H9 (cell line): ENCODE data around the gene MID1. TPM values are rescaled to one million over a fixed set of nuclear protein-coding genes. Genes with fewer than 3 reads are reported as not detected.

ENCODE experiments used
- DNase-seq: peaks from one replicate; pipeline ENCODE4 v3.0.0-alpha.2; 2017
- H2AFZ ChIP-seq: one replicate; pipeline ENCODE4 v1.6.1; 2013; ENCODE audit warnings: mild to moderate bottlenecking, low read length, control low read depth, moderate library complexity
- H2AK5ac ChIP-seq: 2 replicates; pipeline ENCODE4 v1.6.1; 2013; ENCODE audit warnings: low read length, control low read depth, mixed read lengths; ENCODE audit not compliant: insufficient read length
- H2BK120ac ChIP-seq: one replicate; pipeline ENCODE4 v1.6.1; 2013; ENCODE audit warnings: low read depth, mild to moderate bottlenecking, low read length, control low read depth, inconsistent platforms; ENCODE audit not compliant: poor library complexity, severe bottlenecking
- H2BK12ac ChIP-seq: 2 replicates; pipeline ENCODE4 v1.6.1; 2013; ENCODE audit warnings: low read length, control low read depth, mixed read lengths, low read depth; ENCODE audit not compliant: insufficient read length
- H2BK15ac ChIP-seq: 2 replicates; pipeline ENCODE4 v1.6.1; 2013; ENCODE audit warnings: low read depth, low read length, control low read depth
- H2BK20ac ChIP-seq: one replicate; pipeline ENCODE4 v1.6.1; 2013; ENCODE audit warnings: low read depth, mild to moderate bottlenecking, low read length, control low read depth, inconsistent platforms; ENCODE audit not compliant: poor library complexity, severe bottlenecking
- H2BK5ac ChIP-seq: 2 replicates; pipeline ENCODE4 v1.6.1; 2013; ENCODE audit warnings: low read length, control low read depth, mixed read lengths; ENCODE audit not compliant: insufficient read length
- H3K14ac ChIP-seq: 2 replicates; pipeline ENCODE4 v1.6.1; 2013; ENCODE audit warnings: low read length, control low read depth; ENCODE audit not compliant: insufficient read depth
- H3K18ac ChIP-seq: 2 replicates; pipeline ENCODE4 v1.6.1; 2013; ENCODE audit warnings: low read depth, mild to moderate bottlenecking, mixed read lengths, low read length, control low read depth; ENCODE audit not compliant: insufficient read length
- H3K23ac ChIP-seq: 2 replicates; pipeline ENCODE4 v1.6.1; 2013; ENCODE audit warnings: low read length, control low read depth, mixed read lengths, low read depth; ENCODE audit not compliant: insufficient read length
- H3K23me2 ChIP-seq: 2 replicates; pipeline ENCODE4 v1.6.1; 2013; ENCODE audit warnings: low read depth, mild to moderate bottlenecking, mixed read lengths, low read length, control low read depth; ENCODE audit not compliant: insufficient read length, poor library complexity, severe bottlenecking
- H3K27ac ChIP-seq: 2 replicates; pipeline ENCODE4 v1.5.1; 2013; ENCODE audit warnings: low read length, control low read depth, mixed read lengths, low read depth; ENCODE audit not compliant: insufficient read length
- H3K27me3 ChIP-seq: 2 replicates; pipeline ENCODE4 v1.6.1; 2013; ENCODE audit warnings: low read length, control low read depth, inconsistent platforms; ENCODE audit not compliant: insufficient read depth
- H3K4ac ChIP-seq: 2 replicates; pipeline ENCODE4 v1.6.1; 2013; ENCODE audit warnings: low read depth, mild to moderate bottlenecking, control low read depth, inconsistent platforms, low read length, moderate library complexity
- H3K4me1 ChIP-seq: 2 replicates; pipeline ENCODE4 v1.6.1; 2013; ENCODE audit warnings: low read length, control low read depth, inconsistent platforms; ENCODE audit not compliant: insufficient read depth
- H3K4me2 ChIP-seq: 2 replicates; pipeline ENCODE4 v1.6.1; 2013; ENCODE audit warnings: low read length, control low read depth, mixed read lengths; ENCODE audit not compliant: insufficient read length, insufficient read depth
- H3K56ac ChIP-seq: 2 replicates; pipeline ENCODE4 v1.6.1; 2013; ENCODE audit warnings: low read depth, mild to moderate bottlenecking, mixed read lengths, low read length, control low read depth; ENCODE audit not compliant: insufficient read length
- H3K79me1 ChIP-seq: 2 replicates; pipeline ENCODE4 v1.6.1; 2013; ENCODE audit warnings: low read depth, mild to moderate bottlenecking, moderate library complexity, low read length, control low read depth, inconsistent platforms; ENCODE audit not compliant: insufficient read depth, poor library complexity, severe bottlenecking
- H3K79me2 ChIP-seq: 2 replicates; pipeline ENCODE4 v1.6.1; 2013; ENCODE audit warnings: low read length, control low read depth, inconsistent platforms; ENCODE audit not compliant: insufficient read depth
- H3K9ac ChIP-seq: 2 replicates; pipeline ENCODE4 v1.6.1; 2013; ENCODE audit warnings: low read length, control low read depth, mixed read lengths; ENCODE audit not compliant: insufficient read length; ENCODE audit errors: extremely low read depth
- H3K9me3 ChIP-seq: one replicate; pipeline ENCODE4 v1.6.1; 2013; ENCODE audit warnings: low read depth, low read length, inconsistent platforms; ENCODE audit not compliant: control insufficient read depth
- H3T11ph ChIP-seq: one replicate; pipeline ENCODE4 v1.6.1; 2013; ENCODE audit warnings: mild to moderate bottlenecking, low read length, control low read depth, inconsistent platforms
- H4K20me1 ChIP-seq: one replicate; pipeline ENCODE4 v1.6.1; 2013; ENCODE audit not compliant: control insufficient read depth, insufficient read length, insufficient read depth
- H4K5ac ChIP-seq: 2 replicates; pipeline ENCODE4 v1.6.1; 2013; ENCODE audit warnings: low read depth, mild to moderate bottlenecking, mixed read lengths, low read length, control low read depth; ENCODE audit not compliant: insufficient read length
- H4K8ac ChIP-seq: replicated peaks from 2 replicates; pipeline ENCODE4 v1.6.1; 2013; ENCODE audit warnings: low read length, control low read depth, mixed read lengths, low read depth; ENCODE audit not compliant: insufficient read length
- H4K91ac ChIP-seq: 2 replicates; pipeline ENCODE4 v1.6.1; 2013; ENCODE audit warnings: low read depth, mild to moderate bottlenecking, moderate library complexity, mixed read lengths, low read length, control low read depth; ENCODE audit not compliant: insufficient read length
- H3K27ac Mint-ChIP-seq, 3 experiments: 2 replicates in 2 of 3; 3 replicates in 1 of 3; pipeline ENCODE4 v1.8.0; 2020 to 2021; ENCODE audit warnings: mixed read lengths in 3 of 3, mild to moderate bottlenecking in 1 of 3, moderate library complexity in 1 of 3
- H3K27me3 Mint-ChIP-seq: 2 replicates; pipeline ENCODE4 v1.8.0; 2021; ENCODE audit warnings: low read depth, mild to moderate bottlenecking, moderate library complexity, mixed read lengths
- H3K36me3 Mint-ChIP-seq, 3 experiments: 2 replicates in 2 of 3; 3 replicates in 1 of 3; pipeline ENCODE4 v1.8.0; 2020 to 2021; ENCODE audit warnings: low read depth in 3 of 3, mixed read lengths in 3 of 3; ENCODE audit not compliant: insufficient read depth in 1 of 3
- H3K4me1 Mint-ChIP-seq, 2 experiments: 2 replicates each; pipeline ENCODE4 v1.8.0; 2020; ENCODE audit warnings: mixed read lengths in 2 of 2
- H3K4me3 Mint-ChIP-seq, 2 experiments: 2 replicates in 1 of 2; 3 replicates in 1 of 2; pipeline ENCODE4 v1.8.0; 2020 to 2021; ENCODE audit warnings: mild to moderate bottlenecking in 2 of 2, mixed read lengths in 2 of 2, moderate library complexity in 1 of 2
- H3K9me3 Mint-ChIP-seq, 2 experiments: 2 replicates in 1 of 2; 3 replicates in 1 of 2; pipeline ENCODE4 v1.8.0; 2020; ENCODE audit warnings: mild to moderate bottlenecking in 2 of 2, mixed read lengths in 2 of 2, moderate library complexity in 1 of 2
- WGBS: extraction: QIAGEN DNeasy Blood & Tissue Kit; methylation state at CpG from one replicate; pipeline ENCODE4 v1.1.7; 2013; ENCODE audit warnings: missing lambda C conversion rate, low lambda C conversion rate, mixed read lengths; ENCODE audit not compliant: insufficient read length; ENCODE audit errors: extremely low coverage; 5-methylcytosine and 5-hydroxymethylcytosine counted together
- total RNA-seq: library from RNA; stranded (reverse); gene quantifications from 2 replicates; pipeline ENCODE4 v1.2.1, GENCODE V29; 2021
- TF ChIP-seq, protein P1 (sequence below): fragments of 200-600 bp; sonication (generic); conservative IDR thresholded peaks from 3 replicates; pipeline ENCODE4 v1.8.0; 2021; ENCODE audit warnings: antibody characterized with exemption, mild to moderate bottlenecking

MID1 gene
- total RNA-seq, 1 experiment from 2014 or later = 32.9 TPM

DNA sequence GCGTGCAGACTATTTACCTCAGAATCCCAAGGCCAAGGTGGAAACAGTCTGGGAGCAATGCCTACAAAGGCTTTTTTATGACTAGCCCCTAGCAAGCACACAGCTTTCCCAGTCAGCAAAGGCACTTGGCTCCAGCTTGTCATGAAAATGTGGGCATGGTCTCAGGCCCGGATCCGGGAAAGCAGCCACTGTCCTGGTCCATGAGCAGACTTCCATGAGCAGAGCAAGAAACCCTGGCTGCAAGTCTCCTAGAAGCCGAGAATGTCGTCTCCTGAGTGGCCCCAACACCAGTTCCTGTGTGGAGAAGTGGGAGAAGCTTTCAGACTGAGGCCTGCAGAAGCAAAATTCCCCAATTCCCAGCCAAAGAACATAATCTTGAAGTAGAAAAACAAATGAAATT lies 190.5 kb downstream of the MID1 start:
- H3K27me3 Mint-ChIP-seq = peaks cover 3% of the 10 kb centered on the region
- Histone ChIP-seq H3K4me1 (no peaks in the 10 kb centered on the region), H3K14ac (no peak overlapping the region), H3K18ac (no peak overlapping the region), H3K23ac (no peak overlapping the region), H3K79me1 (no peaks in the 10 kb centered on the region), H2BK15ac (no peak overlapping the region), H4K5ac (no peak overlapping the region), H3K23me2 (no peaks in the 10 kb centered on the region), H2BK12ac (no peak overlapping the region), H2BK120ac (no peak overlapping the region), H2AK5ac (no peak overlapping the region), H2BK5ac (no peak overlapping the region), H3K4me2 (no peak overlapping the region), H3K79me2 (no peaks in the 10 kb centered on the region), H3K9me3 (peaks cover 1% of the 10 kb centered on the region), H2BK20ac (no peak overlapping the region), H3T11ph (no peak overlapping the region), H4K20me1 (no peaks in the 10 kb centered on the region), H3K27me3 (no peaks in the 10 kb centered on the region), H4K91ac (no peak overlapping the region), H3K4ac (no peak overlapping the region), H3K9ac (no peak overlapping the region), H3K56ac (no peak overlapping the region), H3K27ac (no peak overlapping the region), H2AFZ (no peak overlapping the region), H4K8ac (no peak overlapping the region)
- H3K27ac Mint-ChIP-seq = no peak overlapping the region
- no CpG with 5 or more reads among the region's 5 CpGs for WGBS
- no peaks in the 10 kb centered on the region for H3K4me1 Mint-ChIP-seq
- no peak for DNase-seq
- peaks cover 36 to 54% of the 10 kb centered on the region in 2 experiments for H3K9me3 Mint-ChIP-seq
- peaks cover 0 to 3% (median 2%) of the 10 kb centered on the region in 3 experiments; a peak in 2 of 7 replicates for H3K36me3 Mint-ChIP-seq
- no peak overlapping the region for H3K4me3 Mint-ChIP-seq
- TF ChIP-seq, protein P1, sequence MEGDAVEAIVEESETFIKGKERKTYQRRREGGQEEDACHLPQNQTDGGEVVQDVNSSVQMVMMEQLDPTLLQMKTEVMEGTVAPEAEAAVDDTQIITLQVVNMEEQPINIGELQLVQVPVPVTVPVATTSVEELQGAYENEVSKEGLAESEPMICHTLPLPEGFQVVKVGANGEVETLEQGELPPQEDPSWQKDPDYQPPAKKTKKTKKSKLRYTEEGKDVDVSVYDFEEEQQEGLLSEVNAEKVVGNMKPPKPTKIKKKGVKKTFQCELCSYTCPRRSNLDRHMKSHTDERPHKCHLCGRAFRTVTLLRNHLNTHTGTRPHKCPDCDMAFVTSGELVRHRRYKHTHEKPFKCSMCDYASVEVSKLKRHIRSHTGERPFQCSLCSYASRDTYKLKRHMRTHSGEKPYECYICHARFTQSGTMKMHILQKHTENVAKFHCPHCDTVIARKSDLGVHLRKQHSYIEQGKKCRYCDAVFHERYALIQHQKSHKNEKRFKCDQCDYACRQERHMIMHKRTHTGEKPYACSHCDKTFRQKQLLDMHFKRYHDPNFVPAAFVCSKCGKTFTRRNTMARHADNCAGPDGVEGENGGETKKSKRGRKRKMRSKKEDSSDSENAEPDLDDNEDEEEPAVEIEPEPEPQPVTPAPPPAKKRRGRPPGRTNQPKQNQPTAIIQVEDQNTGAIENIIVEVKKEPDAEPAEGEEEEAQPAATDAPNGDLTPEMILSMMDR = no peak
